GM21528 (cell line): ENCODE measurements around the gene MED17.
"Not testable (repeated sequence)": the region's sequence is repeated elsewhere in the genome, so short reads cannot be mapped to it uniquely, and the experiment has no call there.

ENCODE experiments used
- ATAC-seq: cut with Tn5 transposase; IDR thresholded peaks from one replicate; pipeline ENCODE4 v1.9.1; 2021; ENCODE audit warnings: mild to moderate bottlenecking, moderate library complexity; ENCODE audit not compliant: unreplicated experiment, low FRiP score

Gene MED17

DNA sequence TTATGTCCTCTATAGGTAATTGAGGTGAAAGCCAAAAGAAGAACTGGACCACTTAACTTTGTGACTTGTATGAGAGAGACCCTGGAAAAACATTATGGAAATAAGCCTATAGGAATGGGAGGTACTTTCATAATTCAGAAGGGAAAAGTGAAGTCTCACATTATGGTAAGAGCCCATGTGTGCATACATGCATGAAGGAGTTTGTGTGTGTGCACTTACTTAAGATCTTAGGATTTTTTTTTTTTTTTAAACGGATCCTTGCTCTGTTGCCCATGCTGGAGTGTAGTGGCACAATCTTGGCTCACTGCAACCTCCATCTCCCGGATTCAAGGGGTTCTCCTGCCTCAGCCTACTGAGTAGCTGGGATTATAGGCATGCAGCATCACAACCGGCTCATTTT is 26.8 kb upstream of the MED17 start:
- ATAC-seq = no peak

DNA sequence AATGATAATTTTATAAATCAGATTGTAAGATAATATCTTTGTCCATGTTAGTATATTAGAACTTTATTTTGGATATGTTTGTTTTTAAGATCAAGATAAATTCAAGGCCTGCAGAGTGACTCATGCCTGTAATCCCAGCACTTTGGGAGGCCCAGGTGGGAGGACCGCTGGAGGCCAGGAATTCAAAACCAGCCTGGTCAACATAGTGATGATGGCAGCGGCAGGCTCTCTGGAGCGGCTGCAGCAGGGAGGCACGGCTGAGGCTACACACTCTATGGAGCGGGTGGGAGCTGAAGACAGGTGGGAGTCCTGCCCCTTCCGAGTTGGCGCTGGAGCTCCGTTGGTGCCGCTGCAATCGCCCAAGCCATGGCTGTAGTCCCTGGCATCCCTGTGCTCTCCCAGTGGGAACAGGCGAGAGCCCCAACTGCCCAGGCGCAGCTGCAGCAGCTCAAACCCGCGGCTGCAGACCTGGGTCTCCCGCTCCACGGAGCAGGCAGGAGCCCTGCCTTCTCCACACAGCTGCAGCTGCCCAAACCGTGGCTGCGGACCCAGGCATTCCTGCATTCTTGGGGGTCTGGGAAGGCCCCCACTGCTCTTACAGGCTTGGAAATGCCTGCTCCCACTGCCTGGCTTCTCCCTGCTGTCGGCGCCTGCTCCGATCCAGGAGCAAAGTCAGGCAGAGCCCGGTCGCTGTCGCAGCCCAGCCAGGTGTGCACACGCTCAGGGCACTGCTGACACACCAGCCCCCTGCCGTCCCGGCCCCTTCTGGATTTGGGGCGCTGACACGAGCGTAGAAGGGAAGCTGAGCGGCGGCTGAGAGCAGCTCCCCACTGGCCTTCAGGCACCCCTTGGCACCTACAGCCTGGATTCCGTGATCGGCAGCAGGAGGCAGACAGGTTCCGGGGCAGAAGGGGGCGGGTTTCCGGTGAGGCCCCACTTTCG is 25.9 kb upstream of the MED17 start:
- no peak for ATAC-seq

DNA sequence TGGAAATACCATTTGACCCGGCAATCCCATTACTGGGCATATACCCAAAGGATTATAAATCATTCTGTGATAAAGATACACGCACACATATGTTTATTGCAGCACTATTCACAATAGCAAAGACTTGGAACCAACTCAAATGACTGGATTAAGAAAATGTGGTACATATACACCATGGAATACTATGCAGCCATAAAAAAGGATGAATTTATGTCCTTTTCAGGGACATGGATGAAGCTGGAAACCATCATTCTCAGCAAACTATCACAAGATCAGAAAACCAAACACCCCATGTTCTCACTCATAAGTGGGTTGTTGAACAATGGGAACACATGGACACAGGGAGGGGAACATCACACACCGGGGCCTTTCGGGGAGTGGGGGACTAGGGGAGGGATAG is 25.0 kb upstream of the MED17 start:
- ATAC-seq = not testable (repeated sequence)

DNA sequence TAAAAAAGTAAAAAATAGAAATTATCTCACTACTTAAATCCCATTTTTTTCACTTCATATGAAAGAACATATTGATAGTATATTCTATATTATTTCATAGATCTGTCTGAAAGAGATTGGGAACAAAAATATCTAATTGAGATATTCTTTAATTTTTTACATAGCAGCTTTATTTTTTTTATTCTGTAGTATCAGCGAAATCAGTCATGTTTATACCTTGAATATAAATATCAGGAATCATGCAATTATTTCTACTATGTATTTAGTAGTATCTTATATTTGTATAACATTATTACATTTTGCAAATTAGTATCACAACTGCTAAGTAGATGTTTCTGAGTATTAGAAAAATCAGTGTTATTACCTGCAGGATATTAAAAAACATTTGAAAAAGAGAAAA is 22.2 kb upstream of the MED17 start:
- no peak for ATAC-seq

DNA sequence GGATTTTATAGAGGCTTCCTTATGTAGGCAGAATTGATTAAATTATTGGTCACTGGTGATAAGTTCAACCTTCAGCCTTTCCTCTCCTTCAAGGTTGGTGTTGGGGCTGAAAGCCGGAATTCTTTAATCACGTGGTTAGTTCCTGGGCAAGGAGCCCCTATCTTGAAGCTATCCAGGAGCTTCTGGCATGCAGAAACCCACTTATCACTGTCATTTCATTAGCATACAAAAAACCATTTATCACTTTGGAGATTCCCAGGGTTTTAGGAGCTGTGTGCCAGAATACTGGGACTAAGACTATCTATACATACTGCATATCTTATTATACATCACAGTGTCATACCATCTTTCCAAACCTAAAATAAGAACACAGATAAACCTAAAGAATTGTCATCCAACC is 18.5 kb upstream of the MED17 start:
- no peak for ATAC-seq

DNA sequence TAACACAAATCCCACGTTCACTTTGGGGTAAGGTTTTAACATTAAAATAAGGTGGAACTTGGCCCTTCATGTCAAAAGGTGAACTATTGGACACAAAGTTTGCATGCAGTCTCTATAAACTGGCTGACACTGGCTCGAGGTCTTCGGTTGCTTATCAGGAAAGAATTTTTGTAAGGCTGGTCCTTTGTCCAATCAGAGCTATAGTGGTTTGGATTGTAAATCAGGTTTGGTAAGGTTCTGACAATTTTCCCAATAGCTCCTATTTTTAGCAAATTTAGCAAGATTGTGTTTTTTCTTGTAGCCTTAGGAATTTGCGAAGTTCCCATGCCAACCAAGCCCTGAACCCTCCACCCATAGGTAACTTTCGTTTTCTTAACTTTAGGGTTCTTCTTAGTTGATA is 17.6 kb upstream of the MED17 start:
- no peak for ATAC-seq

DNA sequence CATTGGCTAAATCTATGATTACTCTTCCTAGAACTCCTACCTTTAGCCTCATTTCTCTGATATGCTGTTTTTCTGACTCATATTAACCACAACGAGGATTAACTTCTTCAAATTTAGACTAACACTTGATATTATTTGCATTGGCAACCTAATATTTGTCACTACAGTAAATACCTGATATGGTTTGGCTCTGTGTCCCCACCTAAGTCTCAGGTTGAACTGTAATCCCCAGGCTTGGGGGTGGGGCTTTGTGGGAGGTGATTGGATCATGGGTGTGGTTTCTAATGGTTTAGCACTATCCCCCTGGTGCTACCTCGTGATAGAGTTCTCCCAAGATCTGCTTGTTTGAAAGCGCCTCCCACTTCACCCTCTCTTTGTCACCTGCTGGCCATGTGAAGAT is 17.1 kb upstream of the MED17 start:
- no peak for ATAC-seq

DNA sequence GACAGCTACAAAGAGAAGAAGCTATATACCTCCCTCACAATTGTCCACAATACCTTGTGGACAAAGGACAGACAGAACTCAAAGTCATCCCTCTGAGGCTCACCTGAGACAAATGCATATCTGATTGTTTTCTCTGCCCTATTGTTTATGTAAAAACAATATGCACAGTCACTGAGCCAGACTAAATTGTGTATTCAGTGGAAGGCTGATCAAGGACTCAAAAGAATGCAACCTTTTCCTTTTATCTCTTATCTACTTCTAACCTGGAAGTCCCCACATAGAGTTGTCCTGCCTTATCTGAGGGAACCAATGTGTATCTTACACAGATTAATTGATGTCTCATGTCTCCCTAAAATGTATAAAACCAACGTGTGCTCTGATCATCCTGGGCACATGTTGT is 13.9 kb upstream of the MED17 start:
- ATAC-seq = no peak

DNA sequence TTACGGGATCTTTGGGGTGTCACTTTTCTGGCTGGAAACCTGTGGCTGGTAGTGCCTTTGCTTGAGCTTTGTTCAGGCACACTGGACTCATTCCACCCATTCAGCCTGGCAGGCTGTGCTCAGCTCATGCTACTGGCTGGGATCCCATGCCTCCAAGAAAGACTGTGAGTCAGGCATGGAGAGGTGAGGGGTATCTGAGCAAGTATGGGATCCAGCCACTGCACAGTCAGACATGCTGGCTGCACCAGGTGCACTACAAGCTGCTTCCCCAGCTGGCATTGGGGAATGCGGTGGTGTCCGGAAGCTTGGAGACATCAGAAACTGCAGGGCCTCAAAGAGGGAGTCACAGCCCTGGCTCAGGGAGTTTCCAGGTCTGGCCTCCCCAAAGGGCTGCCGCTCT is 12.0 kb upstream of the MED17 start:
- ATAC-seq = no peak

DNA sequence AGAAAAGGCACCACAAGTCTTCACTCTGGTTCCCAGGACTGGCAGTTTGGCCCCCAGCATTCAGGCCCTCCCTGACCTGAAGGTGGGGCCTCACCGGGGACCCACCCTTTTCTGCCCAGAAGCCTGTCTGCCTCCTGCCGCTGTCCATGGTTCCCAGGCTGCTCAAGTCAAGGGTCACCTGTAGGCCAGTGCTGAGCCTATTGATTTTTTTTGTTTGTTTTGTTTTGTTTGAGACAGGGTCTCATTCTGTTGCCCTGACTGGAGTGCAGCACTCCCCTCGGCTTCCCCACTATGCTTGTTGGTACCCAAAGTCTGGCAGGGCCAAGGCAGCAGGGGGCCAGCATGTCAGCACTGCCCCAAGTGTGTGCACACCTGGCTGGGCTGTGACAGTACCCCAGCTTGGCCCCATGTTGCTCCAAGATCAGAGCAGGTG is 11.0 kb upstream of the MED17 start:
- ATAC-seq = no peak

DNA sequence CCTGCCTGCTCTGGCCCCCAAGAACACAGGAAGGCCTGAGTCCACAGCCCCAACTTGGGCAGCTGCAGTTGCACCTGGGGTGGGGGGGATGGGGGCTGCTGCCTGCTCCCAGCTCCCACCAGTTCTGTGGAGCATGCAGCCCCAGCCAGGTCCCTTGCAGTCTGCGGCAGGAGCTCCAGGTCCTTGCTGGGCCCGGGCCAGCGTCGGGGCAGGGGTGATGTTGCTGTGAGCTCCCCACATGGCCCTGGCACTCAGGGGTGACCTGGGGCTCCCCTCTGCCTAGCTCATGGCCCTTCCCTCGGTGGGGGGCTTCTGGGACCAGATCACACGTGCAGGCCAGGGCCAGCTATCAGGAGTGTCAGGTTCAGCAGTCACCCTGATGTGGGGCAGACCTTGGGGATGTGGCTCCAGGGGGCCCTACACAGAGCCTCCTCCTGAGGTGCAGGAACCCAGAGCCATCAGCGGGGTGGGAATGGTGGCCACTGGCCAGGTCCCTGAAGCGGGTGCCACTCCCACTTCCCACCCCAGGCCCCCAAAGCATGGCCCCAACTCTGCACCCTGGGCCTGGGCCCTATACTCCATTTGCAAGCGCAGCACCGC is 10.4 kb upstream of the MED17 start:
- no peak for ATAC-seq

DNA sequence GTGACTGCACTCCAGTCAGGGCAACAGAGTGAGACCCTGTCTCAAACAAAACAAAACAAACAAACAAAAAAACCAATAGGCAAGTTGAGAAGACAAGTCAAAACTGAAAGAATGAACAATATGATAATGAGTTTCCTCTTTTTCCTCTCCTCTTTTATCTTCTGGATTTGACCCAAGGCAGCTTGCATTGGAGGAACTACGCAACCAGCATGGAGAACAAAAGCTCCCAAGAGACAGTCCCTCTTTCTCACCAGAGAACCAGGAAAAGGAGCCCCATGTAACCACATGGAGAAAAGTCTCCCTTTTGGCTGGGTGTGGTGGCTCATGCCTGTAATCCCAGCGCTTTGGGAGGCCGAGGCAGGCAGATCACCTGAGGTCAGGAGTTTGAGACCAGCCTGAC is 9.5 kb upstream of the MED17 start:
- ATAC-seq = not testable (repeated sequence)

DNA sequence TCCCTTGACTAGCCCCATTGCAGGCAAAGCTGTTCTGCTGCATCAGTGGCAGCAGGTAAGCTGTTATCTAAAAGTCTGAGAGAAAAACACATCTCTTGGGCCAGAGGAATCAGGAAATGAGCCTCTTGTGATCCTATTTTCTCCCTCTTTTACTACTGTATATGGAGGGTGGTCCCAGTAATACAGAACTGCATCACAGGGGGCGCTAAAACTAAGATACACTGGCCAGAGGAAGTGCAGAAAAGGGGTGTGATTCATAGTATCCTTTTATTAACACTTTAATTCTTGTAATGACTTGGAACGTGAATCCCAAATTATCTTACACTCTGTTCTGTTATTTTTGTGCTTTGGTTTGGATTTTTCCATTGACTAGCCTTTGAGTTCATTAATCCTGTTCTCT is 8.8 kb upstream of the MED17 start:
- no peak for ATAC-seq

DNA sequence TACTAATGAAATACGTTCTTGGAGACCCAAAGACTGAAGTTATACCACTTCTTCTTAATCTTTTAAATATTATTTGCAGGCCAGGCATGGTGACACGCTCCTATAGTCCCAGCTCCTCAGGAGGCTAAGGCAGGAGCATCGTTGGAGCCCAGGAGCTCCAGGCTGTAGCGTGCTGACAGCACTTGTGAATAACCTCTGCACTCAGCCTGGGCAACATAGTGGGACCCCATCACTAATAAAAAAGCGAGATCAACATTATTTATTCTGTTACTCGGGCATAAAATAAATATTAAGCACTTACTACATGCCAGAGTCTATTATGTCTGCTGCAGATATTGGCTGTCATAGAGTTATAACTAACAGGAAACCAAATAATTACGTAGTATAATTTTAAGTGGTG is 720 bp upstream of the MED17 start:
- no peak for ATAC-seq

DNA sequence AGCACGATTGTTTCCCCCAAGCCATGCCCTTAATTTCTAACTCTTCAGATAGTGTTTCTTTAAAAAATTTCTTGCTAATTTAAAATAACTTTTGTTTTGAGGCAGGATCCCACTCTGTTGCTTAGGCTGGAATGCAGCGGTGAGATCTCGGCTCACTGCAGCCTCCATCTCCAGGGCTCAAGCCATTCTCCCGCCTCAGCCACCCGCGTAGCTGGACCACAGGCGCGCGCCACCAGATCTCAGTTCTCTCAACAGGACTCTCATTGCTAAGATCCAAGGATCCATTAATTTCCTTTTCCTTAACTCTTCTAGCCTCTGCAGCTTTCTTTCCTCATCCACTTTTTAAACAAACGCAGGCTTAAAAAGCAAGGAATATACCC is 327 bp upstream of the MED17 start:
- ATAC-seq = peak; percentile 61

DNA sequence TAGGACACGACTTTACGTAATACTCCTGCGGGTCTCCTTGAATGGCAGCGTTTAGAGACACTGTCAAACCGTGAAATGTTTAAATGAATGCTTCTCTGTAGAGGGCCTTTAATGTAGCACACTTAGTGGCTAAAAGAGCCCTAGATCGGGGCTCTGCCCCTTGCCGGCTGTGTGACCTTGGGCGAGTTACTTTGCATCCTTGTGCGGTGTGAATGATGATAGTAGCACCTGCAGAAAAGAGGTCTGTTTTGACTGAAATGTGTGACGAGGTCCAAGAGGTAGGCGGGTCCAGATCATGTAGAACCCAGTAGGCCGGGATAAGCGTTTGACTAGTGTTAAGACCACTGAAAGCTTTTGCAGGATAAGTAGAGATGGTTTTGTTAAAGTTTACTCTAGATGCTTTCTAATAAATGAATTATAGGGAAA is 866 bp downstream of the MED17 start:
- peak; percentile 38 for ATAC-seq

DNA sequence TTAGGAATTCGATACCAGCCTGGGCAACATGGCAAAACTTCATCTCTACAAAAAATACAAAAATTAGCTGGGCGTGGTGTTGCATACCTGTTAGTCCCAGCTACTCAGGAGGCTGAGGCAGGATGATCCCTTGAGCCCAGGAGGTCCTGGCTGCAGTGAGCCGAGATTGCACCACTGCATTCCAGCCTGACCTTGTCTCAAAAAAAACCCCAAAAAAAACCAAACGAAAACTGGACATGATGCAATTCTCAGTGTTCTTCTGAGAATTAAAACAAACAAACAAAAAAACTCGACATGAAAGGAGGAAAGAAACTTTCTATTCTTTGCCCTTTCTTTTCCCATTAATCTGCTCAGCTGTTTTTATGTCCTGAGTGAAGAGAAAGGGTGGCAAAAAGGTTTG is 7.4 kb downstream of the MED17 start:
- no peak for ATAC-seq

DNA sequence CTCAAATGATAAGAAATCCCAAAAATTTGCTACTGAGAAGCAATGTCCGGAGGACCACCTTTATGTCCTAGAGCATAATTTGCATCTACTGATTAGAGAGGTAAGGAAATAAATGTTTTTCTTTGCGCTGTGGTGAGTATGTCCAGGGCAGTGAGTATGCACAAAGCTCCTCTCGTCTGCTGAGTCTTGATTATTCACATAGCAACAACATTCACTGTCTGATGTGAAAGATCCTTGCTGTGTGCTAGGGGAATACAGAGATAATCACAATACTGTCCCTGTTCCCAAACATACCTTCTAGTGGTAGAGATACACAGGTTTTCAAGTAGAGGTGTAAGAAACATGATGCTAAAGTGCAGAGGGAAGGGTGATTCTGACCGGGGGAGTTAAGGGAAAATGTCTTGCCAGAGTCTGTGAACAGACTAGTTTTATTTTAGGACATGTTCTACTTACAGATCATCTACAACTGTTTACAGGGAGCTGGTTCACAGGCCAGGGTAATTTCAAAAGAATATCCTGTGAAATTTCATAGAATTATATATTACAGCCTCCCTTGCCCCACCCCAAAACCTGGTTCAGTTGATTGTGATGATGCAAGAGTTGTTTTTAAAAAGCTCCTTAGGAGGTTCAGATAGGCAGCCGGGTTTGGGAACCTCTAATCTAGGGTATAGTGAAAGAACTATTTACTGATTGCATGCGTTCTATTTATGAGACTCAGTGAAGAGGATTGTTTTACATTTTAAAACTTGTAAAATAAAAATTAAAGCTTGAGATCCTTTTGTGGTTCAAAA is 12.6 kb downstream of the MED17 start:
- no peak for ATAC-seq

DNA sequence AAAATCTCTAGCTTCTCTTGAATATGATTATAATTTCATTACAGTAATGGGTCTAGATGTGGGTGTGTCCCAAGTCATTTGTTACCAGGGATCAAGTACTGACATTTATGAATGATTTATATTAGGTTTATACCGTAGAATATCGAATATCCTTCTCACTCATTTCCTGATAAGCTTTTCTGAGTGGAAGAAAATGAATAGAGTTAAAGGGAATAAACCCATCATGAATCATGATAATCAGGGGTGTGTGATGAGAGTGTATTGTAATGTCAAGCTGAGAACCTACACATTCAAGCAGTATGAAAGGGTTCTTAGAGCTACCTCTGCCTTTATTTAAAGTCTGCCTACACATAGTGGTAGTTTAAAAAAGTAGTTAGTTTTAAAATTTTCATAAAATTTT is 17.3 kb downstream of the MED17 start:
- ATAC-seq = no peak

DNA sequence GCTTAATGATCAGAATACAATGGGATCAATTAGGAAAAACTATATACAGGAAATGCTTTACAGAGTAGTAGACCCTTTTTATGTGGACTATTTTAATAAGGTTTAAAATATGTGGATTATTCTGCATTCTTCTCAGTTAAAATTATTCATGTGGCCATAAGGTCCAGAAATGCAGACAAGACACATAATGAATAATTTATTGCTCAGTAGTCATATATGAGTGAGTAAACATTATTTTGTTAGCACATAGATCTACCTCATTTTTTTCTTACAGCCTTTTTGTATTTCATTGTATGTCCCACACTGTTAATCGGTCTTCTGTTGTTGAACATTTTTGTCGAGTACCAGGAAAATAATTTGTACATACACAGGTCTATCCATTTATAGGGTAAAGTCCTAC is 20.8 kb downstream of the MED17 start:
- no peak for ATAC-seq

DNA sequence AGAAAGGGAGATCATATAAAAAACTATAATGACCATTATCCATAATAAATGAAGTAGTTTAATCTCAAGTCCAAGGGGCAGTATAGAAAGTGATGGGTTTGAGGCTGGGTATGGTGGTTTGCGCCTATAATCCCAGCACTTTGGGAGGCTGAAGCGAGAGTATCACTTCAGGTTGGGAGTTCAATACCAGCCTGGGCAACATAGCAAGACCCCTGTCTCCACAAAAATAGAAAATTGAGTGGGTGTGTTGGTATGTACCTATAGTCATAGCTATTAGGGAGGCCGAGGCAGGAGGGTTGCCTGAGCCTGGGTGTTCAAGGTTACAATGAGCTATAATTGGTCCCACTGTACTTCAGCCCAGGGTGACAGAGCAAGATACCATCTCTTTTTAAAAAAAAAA is 23.9 kb downstream of the MED17 start:
- ATAC-seq = no peak
